Measurements from ENCODE around the gene ATP2A1. TPM values are rescaled to one million over a fixed set of nuclear protein-coding genes. Genes with fewer than 3 reads are reported as not detected.

ATP2A1 gene
- total and polyA plus RNA-seq, 2 of the 4 experiments (the other 2 are of a cell fraction), result under 0.01 to 0.63 TPM

DNA sequence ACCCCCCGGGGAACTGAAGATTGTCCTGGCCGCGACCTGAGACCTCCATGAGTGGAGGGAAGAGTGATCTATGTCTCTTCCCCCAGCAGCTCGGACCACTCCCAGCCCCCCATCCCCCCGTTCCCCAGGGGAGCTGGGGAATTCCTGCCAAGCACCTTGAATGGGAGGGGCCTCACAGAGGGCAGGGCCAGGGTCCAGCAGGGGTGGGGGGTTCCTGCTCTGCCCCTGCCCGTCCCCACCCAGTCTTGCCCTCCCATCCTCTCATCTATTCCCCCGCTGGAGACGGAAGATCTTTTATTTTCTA is 41.6 kb upstream of the ATP2A1 start:
- H4K91ac ChIP-seq (ENCODE audit: insufficient read depth, low read depth, low read length), result no peak overlapping the region
- CTCF ChIA-PET, result no interaction called here
- no peaks in the 10 kb centered on the region for H3K4me1 ChIP-seq (ENCODE audit: control insufficient read depth, insufficient read depth, low read length)
- no peak overlapping the region for H2BK15ac ChIP-seq (ENCODE audit: low read depth, low read length)
- H2BK20ac ChIP-seq (ENCODE audit: low read depth, low read length), result no peak overlapping the region
- 81% methylated on average over 3 of the region's 8 CpGs; no CpG with 5 or more reads in 1 of the 2 experiments for WGBS, 2 experiments (ENCODE audit: extremely low coverage in 2 of 2, insufficient read length in 1 of 2)
- no peaks in the 10 kb centered on the region for H3K27me3 ChIP-seq (ENCODE audit: control insufficient read depth, insufficient read depth, low read length)
- peaks cover 67% of the 10 kb centered on the region for H3K36me3 ChIP-seq (ENCODE audit: control insufficient read depth, insufficient read depth, low read length)
- no peak for ATAC-seq (ENCODE audit: low read depth)
- H4K5ac ChIP-seq (ENCODE audit: low read depth, low read length), result no peak overlapping the region
- intact Hi-C loops (cut with micrococcal nuclease) (no loop called here), dilution Hi-C loops (cut with HindIII; ENCODE audit: low sequenced_read_pairs, unreplicated experiment) (no loop called here), in situ Hi-C loops (cut with MboI; ENCODE audit: low sequenced_read_pairs) (no loop called here)
- no peak overlapping the region for H2BK5ac ChIP-seq (ENCODE audit: low read depth, low read length, poor library complexity, severe bottlenecking)
- no peak overlapping the region for H4K8ac ChIP-seq (ENCODE audit: low read depth in 2 of 2, low read length in 2 of 2)
- peaks cover 35% of the 10 kb centered on the region; the same call in 1 of the 2 replicates for H4K20me1 ChIP-seq (ENCODE audit: insufficient read depth, low read length)
- TF ChIP-seq MXI1 (IDR thresholded peaks at IDR 0.05; ENCODE audit: borderline replicate concordance, low read depth, low read length) (no peak), CEBPB (IDR thresholded peaks at IDR 0.05; ENCODE audit: low read depth, low read length) (no peak), NFE2L2 (IDR thresholded peaks at IDR 0.05; ENCODE audit: low read depth, low read length) (no peak), FOS (IDR thresholded peaks at IDR 0.05; ENCODE audit: low read depth, low read length) (no peak), RAD21 (IDR thresholded peaks at IDR 0.05; ENCODE audit: low read length) (no peak), POLR2A (IDR thresholded peaks at IDR 0.05; ENCODE audit: low read depth, low read length) (no peak), CHD1 (IDR thresholded peaks at IDR 0.05; ENCODE audit: low read depth, low read length) (no peak), SMC3 (IDR thresholded peaks at IDR 0.05; ENCODE audit: low read depth, low read length) (no peak), USF2 (IDR thresholded peaks at IDR 0.05; ENCODE audit: low read depth, low read length) (no peak), RFX5 (IDR thresholded peaks at IDR 0.05; ENCODE audit: low read depth, low read length) (no peak), MAFK (IDR thresholded peaks at IDR 0.05; ENCODE audit: low read depth, low read length) (no peak)
- TF ChIP-seq, protein P1, sequence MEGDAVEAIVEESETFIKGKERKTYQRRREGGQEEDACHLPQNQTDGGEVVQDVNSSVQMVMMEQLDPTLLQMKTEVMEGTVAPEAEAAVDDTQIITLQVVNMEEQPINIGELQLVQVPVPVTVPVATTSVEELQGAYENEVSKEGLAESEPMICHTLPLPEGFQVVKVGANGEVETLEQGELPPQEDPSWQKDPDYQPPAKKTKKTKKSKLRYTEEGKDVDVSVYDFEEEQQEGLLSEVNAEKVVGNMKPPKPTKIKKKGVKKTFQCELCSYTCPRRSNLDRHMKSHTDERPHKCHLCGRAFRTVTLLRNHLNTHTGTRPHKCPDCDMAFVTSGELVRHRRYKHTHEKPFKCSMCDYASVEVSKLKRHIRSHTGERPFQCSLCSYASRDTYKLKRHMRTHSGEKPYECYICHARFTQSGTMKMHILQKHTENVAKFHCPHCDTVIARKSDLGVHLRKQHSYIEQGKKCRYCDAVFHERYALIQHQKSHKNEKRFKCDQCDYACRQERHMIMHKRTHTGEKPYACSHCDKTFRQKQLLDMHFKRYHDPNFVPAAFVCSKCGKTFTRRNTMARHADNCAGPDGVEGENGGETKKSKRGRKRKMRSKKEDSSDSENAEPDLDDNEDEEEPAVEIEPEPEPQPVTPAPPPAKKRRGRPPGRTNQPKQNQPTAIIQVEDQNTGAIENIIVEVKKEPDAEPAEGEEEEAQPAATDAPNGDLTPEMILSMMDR (conservative IDR thresholded peaks at IDR 0.05; ENCODE audit: low read depth, low read length), result no peak
- no TSS peak for BruUV-seq (replicated peaks)
- DNase-seq, result no peak
- no peak overlapping the region for H3K56ac ChIP-seq (ENCODE audit: extremely low read depth, insufficient read depth, low read length)
- peaks cover 12 to 30% of the 10 kb centered on the region in 2 experiments for H3K79me1 ChIP-seq (ENCODE audit: low read depth in 1 of 2, low read length in 2 of 2)
- H3K27ac ChIP-seq (ENCODE audit: insufficient read depth, low read length), result no peak overlapping the region
- no peaks in the 10 kb centered on the region for H3K9me1 ChIP-seq (ENCODE audit: insufficient read depth, low read length)
- H3K9ac ChIP-seq (ENCODE audit: low read depth, low read length), result no peak overlapping the region
- no peak overlapping the region for H3K4me2 ChIP-seq (ENCODE audit: low read depth, low read length)
- no peak overlapping the region for H2AFZ ChIP-seq (replicated peaks; ENCODE audit: low read length, poor library complexity)
- no peak overlapping the region for H3K23ac ChIP-seq (ENCODE audit: low read depth, low read length)
- H2BK120ac ChIP-seq (ENCODE audit: low read depth, low read length), result no peak overlapping the region
- no peaks in the 10 kb centered on the region for H3K9me3 ChIP-seq (ENCODE audit: control insufficient read depth, insufficient read depth, low read length)
- H3K14ac ChIP-seq (replicated peaks; ENCODE audit: low read depth, low read length), result no peak overlapping the region
- no peak overlapping the region for H3K18ac ChIP-seq (ENCODE audit: low read depth, low read length)
- H2AK5ac ChIP-seq (ENCODE audit: low read depth, low read length), result no peak overlapping the region
- no peak overlapping the region for H3K4ac ChIP-seq (ENCODE audit: low read depth, low read length)
- H3K4me3 ChIP-seq (ENCODE audit: insufficient read depth, low read depth, low read length), result no peak overlapping the region
- POLR2A ChIA-PET (ENCODE audit: unreplicated experiment), result interaction anchor here (0.6 kb wide), 1 partner anchor 13 kb away, joined by 3 read pairs; no protein-coding TSS in a partner anchor
- peak overlapping the region; percentile 50 for H2AK9ac ChIP-seq (replicated peaks; ENCODE audit: low read depth, low read length, poor library complexity)
